ENCODE results near the gene FAM200A. TPM values are rescaled to one million over a fixed set of nuclear protein-coding genes. Genes with fewer than 3 reads are reported as not detected.

The FAM200A gene
- total and polyA plus RNA-seq, 2 of the 13 experiments (the other 11 are each of a cell fraction or from before 2014, with no cell fraction given): 4.7 to 6.3 TPM

DNA sequence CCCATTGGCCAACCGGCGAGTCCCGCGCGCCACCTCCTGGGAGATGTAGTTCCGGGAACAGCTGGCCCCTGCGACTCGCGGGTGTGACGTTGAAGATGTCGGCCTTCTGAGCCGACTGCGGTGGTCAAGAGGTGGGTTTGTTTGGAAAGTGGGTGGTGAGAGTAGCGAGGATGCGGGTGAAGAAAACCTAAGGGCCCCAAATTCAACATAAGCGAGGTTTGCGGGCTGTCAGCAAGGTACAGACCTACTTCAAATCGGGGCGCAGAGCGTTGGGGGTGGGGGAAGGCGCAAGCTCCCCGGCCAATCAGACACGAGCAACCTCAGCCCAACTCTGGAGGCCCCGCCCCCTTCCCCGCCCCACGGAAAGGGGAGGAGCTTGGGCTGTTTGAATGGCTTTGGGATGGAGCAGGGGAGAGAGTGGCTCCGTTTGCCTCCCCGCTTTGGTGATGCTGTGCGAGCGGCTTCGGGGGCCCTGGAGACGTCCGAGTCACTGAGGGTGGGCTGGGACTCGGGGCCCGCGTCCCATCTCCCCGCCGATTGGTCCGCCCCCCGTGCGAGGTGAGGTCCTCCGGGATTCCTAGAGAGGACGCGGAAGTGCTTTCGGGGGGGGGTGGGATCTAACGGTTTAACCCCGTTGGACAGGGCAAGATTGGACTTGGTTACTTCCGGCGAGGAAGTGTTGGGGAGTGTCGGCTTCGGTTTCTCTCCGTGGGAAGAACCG, 47.2 kb downstream of the FAM200A start, which contains the start of gene ZKSCAN5 (continued):
- TF ChIP-seq, protein P1, sequence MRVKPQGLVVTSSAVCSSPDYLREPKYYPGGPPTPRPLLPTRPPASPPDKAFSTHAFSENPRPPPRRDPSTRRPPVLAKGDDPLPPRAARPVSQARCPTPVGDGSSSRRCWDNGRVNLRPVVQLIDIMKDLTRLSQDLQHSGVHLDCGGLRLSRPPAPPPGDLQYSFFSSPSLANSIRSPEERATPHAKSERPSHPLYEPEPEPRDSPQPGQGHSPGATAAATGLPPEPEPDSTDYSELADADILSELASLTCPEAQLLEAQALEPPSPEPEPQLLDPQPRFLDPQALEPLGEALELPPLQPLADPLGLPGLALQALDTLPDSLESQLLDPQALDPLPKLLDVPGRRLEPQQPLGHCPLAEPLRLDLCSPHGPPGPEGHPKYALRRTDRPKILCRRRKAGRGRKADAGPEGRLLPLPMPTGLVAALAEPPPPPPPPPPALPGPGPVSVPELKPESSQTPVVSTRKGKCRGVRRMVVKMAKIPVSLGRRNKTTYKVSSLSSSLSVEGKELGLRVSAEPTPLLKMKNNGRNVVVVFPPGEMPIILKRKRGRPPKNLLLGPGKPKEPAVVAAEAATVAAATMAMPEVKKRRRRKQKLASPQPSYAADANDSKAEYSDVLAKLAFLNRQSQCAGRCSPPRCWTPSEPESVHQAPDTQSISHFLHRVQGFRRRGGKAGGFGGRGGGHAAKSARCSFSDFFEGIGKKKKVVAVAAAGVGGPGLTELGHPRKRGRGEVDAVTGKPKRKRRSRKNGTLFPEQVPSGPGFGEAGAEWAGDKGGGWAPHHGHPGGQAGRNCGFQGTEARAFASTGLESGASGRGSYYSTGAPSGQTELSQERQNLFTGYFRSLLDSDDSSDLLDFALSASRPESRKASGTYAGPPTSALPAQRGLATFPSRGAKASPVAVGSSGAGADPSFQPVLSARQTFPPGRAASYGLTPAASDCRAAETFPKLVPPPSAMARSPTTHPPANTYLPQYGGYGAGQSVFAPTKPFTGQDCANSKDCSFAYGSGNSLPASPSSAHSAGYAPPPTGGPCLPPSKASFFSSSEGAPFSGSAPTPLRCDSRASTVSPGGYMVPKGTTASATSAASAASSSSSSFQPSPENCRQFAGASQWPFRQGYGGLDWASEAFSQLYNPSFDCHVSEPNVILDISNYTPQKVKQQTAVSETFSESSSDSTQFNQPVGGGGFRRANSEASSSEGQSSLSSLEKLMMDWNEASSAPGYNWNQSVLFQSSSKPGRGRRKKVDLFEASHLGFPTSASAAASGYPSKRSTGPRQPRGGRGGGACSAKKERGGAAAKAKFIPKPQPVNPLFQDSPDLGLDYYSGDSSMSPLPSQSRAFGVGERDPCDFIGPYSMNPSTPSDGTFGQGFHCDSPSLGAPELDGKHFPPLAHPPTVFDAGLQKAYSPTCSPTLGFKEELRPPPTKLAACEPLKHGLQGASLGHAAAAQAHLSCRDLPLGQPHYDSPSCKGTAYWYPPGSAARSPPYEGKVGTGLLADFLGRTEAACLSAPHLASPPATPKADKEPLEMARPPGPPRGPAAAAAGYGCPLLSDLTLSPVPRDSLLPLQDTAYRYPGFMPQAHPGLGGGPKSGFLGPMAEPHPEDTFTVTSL (CRISPR knock-in tag; IDR thresholded peaks at IDR 0.05; ENCODE audit: borderline replicate concordance): no peak
- TF ChIP-seq, protein P2, sequence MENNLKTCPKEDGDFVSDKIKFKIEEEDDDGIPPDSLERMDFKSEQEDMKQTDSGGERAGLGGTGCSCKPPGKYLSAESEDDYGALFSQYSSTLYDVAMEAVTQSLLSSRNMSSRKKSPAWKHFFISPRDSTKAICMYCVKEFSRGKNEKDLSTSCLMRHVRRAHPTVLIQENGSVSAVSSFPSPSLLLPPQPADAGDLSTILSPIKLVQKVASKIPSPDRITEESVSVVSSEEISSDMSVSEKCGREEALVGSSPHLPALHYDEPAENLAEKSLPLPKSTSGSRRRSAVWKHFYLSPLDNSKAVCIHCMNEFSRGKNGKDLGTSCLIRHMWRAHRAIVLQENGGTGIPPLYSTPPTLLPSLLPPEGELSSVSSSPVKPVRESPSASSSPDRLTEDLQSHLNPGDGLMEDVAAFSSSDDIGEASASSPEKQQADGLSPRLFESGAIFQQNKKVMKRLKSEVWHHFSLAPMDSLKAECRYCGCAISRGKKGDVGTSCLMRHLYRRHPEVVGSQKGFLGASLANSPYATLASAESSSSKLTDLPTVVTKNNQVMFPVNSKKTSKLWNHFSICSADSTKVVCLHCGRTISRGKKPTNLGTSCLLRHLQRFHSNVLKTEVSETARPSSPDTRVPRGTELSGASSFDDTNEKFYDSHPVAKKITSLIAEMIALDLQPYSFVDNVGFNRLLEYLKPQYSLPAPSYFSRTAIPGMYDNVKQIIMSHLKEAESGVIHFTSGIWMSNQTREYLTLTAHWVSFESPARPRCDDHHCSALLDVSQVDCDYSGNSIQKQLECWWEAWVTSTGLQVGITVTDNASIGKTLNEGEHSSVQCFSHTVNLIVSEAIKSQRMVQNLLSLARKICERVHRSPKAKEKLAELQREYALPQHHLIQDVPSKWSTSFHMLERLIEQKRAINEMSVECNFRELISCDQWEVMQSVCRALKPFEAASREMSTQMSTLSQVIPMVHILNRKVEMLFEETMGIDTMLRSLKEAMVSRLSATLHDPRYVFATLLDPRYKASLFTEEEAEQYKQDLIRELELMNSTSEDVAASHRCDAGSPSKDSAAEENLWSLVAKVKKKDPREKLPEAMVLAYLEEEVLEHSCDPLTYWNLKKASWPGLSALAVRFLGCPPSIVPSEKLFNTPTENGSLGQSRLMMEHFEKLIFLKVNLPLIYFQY (CRISPR knock-in tag; IDR thresholded peaks at IDR 0.05; ENCODE audit: borderline replicate concordance): no peak
- TF ChIP-seq ZNF883 (CRISPR knock-in tag; IDR thresholded peaks at IDR 0.05; ENCODE audit: not compliant biosample characterization) (peak; percentile 67), ZKSCAN5 (CRISPR knock-in tag; IDR thresholded peaks at IDR 0.05) (no peak), SALL2 (CRISPR knock-in tag; IDR thresholded peaks at IDR 0.05) (no peak), AHR (CRISPR knock-in tag; IDR thresholded peaks at IDR 0.05) (no peak), ZBTB7A (CRISPR knock-in tag; IDR thresholded peaks at IDR 0.05) (no peak; the same call in 1 of the 2 replicates), ZNF83 (CRISPR knock-in tag; IDR thresholded peaks at IDR 0.05; ENCODE audit: borderline replicate concordance) (no peak), MTF1 (CRISPR knock-in tag; IDR thresholded peaks at IDR 0.05) (no peak), ZNF629 (CRISPR knock-in tag; conservative IDR thresholded peaks at IDR 0.05) (no peak), ZKSCAN8 (CRISPR knock-in tag; IDR thresholded peaks at IDR 0.05; ENCODE audit: borderline replicate concordance) (no peak)
- TF ChIP-seq, protein P3, sequence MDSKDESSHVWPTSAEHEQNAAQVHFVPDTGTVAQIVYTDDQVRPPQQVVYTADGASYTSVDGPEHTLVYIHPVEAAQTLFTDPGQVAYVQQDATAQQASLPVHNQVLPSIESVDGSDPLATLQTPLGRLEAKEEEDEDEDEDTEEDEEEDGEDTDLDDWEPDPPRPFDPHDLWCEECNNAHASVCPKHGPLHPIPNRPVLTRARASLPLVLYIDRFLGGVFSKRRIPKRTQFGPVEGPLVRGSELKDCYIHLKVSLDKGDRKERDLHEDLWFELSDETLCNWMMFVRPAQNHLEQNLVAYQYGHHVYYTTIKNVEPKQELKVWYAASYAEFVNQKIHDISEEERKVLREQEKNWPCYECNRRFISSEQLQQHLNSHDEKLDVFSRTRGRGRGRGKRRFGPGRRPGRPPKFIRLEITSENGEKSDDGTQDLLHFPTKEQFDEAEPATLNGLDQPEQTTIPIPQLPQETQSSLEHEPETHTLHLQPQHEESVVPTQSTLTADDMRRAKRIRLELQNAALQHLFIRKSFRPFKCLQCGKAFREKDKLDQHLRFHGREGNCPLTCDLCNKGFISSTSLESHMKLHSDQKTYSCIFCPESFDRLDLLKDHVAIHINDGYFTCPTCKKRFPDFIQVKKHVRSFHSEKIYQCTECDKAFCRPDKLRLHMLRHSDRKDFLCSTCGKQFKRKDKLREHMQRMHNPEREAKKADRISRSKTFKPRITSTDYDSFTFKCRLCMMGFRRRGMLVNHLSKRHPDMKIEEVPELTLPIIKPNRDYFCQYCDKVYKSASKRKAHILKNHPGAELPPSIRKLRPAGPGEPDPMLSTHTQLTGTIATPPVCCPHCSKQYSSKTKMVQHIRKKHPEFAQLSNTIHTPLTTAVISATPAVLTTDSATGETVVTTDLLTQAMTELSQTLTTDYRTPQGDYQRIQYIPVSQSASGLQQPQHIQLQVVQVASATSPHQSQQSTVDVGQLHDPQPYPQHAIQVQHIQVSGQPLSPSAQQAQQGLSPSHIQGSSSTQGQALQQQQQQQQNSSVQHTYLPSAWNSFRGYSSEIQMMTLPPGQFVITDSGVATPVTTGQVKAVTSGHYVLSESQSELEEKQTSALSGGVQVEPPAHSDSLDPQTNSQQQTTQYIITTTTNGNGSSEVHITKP (CRISPR knock-in tag; IDR thresholded peaks at IDR 0.05; ENCODE audit: low read depth): 0 out of 2 replicates have a peak, but pooled peaks have one; percentile 31
- TF ChIP-seq, protein P4, sequence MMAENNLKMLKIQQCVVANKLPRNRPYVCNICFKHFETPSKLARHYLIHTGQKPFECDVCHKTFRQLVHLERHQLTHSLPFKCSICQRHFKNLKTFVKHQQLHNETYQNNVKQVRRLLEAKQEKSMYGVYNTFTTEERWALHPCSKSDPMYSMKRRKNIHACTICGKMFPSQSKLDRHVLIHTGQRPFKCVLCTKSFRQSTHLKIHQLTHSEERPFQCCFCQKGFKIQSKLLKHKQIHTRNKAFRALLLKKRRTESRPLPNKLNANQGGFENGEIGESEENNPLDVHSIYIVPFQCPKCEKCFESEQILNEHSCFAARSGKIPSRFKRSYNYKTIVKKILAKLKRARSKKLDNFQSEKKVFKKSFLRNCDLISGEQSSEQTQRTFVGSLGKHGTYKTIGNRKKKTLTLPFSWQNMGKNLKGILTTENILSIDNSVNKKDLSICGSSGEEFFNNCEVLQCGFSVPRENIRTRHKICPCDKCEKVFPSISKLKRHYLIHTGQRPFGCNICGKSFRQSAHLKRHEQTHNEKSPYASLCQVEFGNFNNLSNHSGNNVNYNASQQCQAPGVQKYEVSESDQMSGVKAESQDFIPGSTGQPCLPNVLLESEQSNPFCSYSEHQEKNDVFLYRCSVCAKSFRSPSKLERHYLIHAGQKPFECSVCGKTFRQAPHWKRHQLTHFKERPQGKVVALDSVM (CRISPR knock-in tag; IDR thresholded peaks at IDR 0.05): 0 out of 2 replicates have a peak, but pooled peaks have one; percentile 14

Data from HepG2 (cell line).